ENCODE data around the gene PTPN20. TPM values are rescaled to one million over a fixed set of nuclear protein-coding genes. Genes with fewer than 3 reads are reported as not detected.

PTPN20 gene
- polyA plus RNA-seq, 2 of the 4 experiments (the other 2 are of a cell fraction), result 5.3 to 8.1 TPM

GRCh38 chr10:47019155-47020145 is 108.2 kb downstream of the PTPN20 start:
- FAIRE-seq (no peak), DNase-seq (ENCODE audit: low read depth in 1 of 2, low spot score in 1 of 2) (no peak), ATAC-seq (no peak)
- ChIA-PET POLR2A (no interaction called here), CTCF (interaction anchor here (0.7 to 4.1 kb wide), 3 partner anchors 13 to 321 kb away, joined by 3 to 23 read pairs (median 3); no protein-coding TSS in a partner anchor)
- no peak for TF ChIP-seq ESRRA (IDR thresholded peaks at IDR 0.05; ENCODE audit: borderline replicate concordance, low read length)
- TF ChIP-seq, protein P1, sequence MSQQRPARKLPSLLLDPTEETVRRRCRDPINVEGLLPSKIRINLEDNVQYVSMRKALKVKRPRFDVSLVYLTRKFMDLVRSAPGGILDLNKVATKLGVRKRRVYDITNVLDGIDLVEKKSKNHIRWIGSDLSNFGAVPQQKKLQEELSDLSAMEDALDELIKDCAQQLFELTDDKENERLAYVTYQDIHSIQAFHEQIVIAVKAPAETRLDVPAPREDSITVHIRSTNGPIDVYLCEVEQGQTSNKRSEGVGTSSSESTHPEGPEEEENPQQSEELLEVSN (IDR thresholded peaks at IDR 0.05; ENCODE audit: borderline replicate concordance, low read depth), result no peak
- TF ChIP-seq CHD4 (IDR thresholded peaks at IDR 0.05; ENCODE audit: borderline replicate concordance), result no peak
- no peak for TF ChIP-seq SREBF2 (IDR thresholded peaks at IDR 0.05)
- no peak for TF ChIP-seq CHD2 (IDR thresholded peaks at IDR 0.05; ENCODE audit: low read length, partially characterized antibody)
- no peak for TF ChIP-seq PBX3 (IDR thresholded peaks at IDR 0.05)
- no peak for TF ChIP-seq CTCF (IDR thresholded peaks at IDR 0.05)
- no peak for TF ChIP-seq HOXB5 (CRISPR knock-in tag; IDR thresholded peaks at IDR 0.05)
- no peak for TF ChIP-seq EHMT2 (IDR thresholded peaks at IDR 0.05; ENCODE audit: low read depth)
- TF ChIP-seq KDM1A (IDR thresholded peaks at IDR 0.05; ENCODE audit: low read depth), result no peak
- no peak for TF ChIP-seq BCL3 (IDR thresholded peaks at IDR 0.05)
- no peak for TF ChIP-seq RARB (CRISPR knock-in tag; IDR thresholded peaks at IDR 0.05)
- no peak for TF ChIP-seq MAFK (IDR thresholded peaks at IDR 0.05; ENCODE audit: partially characterized antibody)
- TF ChIP-seq, protein P2, sequence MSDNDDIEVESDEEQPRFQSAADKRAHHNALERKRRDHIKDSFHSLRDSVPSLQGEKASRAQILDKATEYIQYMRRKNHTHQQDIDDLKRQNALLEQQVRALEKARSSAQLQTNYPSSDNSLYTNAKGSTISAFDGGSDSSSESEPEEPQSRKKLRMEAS (IDR thresholded peaks at IDR 0.05), result no peak
- TF ChIP-seq FOSB (CRISPR knock-in tag; IDR thresholded peaks at IDR 0.05), result no peak
- Histone ChIP-seq H3K4me3 (no peak overlapping the region), H3K9me3 (0 out of 3 replicates have a peak, but pooled peaks cover 4% of the 10 kb centered on the region), H3K27ac (no peak overlapping the region), H3K4me1 (no peaks in the 10 kb centered on the region), H3K4me2 (no peak overlapping the region)
- WGBS (ENCODE audit: missing lambda C conversion rate), result 47% methylated on average over 8 of the region's 8 CpGs

GRCh38 chr10:47020471-47020870 is 109.2 kb downstream of the PTPN20 start:
- no peak for TF ChIP-seq HOXB5 (CRISPR knock-in tag; IDR thresholded peaks at IDR 0.05)
- no peak for TF ChIP-seq JUNB (IDR thresholded peaks at IDR 0.05)
- no peak for TF ChIP-seq POLR2AphosphoS2 (conservative IDR thresholded peaks at IDR 0.05; ENCODE audit: low read length)
- TF ChIP-seq SREBF2 (IDR thresholded peaks at IDR 0.05), result no peak
- no peak for TF ChIP-seq HOXB13 (CRISPR knock-in tag; IDR thresholded peaks at IDR 0.05; ENCODE audit: low read depth)
- TF ChIP-seq FOSL2 (IDR thresholded peaks at IDR 0.05), result no peak
- TF ChIP-seq FOSL2 (CRISPR knock-in tag; IDR thresholded peaks at IDR 0.05), result no peak
- no peak for TF ChIP-seq HES2 (IDR thresholded peaks at IDR 0.05)
- TF ChIP-seq EP300 (IDR thresholded peaks at IDR 0.05), result no peak
- TF ChIP-seq ZC3H11A (IDR thresholded peaks at IDR 0.05), result no peak
- no peak for TF ChIP-seq HEYL (CRISPR knock-in tag; IDR thresholded peaks at IDR 0.05)
- no peak for TF ChIP-seq EHF (CRISPR knock-in tag; IDR thresholded peaks at IDR 0.05)
- no peak for TF ChIP-seq EHMT2 (IDR thresholded peaks at IDR 0.05; ENCODE audit: low read depth)
- TF ChIP-seq CHD4 (IDR thresholded peaks at IDR 0.05; ENCODE audit: borderline replicate concordance), result no peak
- TF ChIP-seq HOXA7 (CRISPR knock-in tag; IDR thresholded peaks at IDR 0.05), result no peak
- no peak for TF ChIP-seq ZFP36 (IDR thresholded peaks at IDR 0.05; ENCODE audit: borderline replicate concordance, partially characterized antibody)
- no peak for TF ChIP-seq TP53 (CRISPR knock-in tag; IDR thresholded peaks at IDR 0.05)
- WGBS (ENCODE audit: missing lambda C conversion rate), result 69% methylated on average over 5 of the region's 5 CpGs
- Histone ChIP-seq H3K4me2 (no peak overlapping the region), H3K4me1 (no peaks in the 10 kb centered on the region), H3K27ac (no peak overlapping the region), H3K4me3 (no peak overlapping the region), H3K9me3 (0 out of 3 replicates have a peak, but pooled peaks cover 4% of the 10 kb centered on the region)
- ChIA-PET CTCF (interaction anchor here (4.1 kb wide), 1 partner anchor 292 kb away, joined by 23 read pairs; no protein-coding TSS in a partner anchor), POLR2A (no interaction called here)
- DNase-seq (ENCODE audit: low read depth in 1 of 2, low spot score in 1 of 2) (no peak), ATAC-seq (no peak), FAIRE-seq (no peak)
